HG02943 (cell line): ENCODE results near the gene CCL26.

Experiments used
- ATAC-seq: cut with Tn5 transposase; IDR thresholded peaks from one replicate; pipeline ENCODE4 v1.9.1; 2021; ENCODE audit warnings: mild to moderate bottlenecking, low read depth, moderate library complexity; ENCODE audit not compliant: unreplicated experiment

Gene CCL26, protein sequence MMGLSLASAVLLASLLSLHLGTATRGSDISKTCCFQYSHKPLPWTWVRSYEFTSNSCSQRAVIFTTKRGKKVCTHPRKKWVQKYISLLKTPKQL

DNA sequence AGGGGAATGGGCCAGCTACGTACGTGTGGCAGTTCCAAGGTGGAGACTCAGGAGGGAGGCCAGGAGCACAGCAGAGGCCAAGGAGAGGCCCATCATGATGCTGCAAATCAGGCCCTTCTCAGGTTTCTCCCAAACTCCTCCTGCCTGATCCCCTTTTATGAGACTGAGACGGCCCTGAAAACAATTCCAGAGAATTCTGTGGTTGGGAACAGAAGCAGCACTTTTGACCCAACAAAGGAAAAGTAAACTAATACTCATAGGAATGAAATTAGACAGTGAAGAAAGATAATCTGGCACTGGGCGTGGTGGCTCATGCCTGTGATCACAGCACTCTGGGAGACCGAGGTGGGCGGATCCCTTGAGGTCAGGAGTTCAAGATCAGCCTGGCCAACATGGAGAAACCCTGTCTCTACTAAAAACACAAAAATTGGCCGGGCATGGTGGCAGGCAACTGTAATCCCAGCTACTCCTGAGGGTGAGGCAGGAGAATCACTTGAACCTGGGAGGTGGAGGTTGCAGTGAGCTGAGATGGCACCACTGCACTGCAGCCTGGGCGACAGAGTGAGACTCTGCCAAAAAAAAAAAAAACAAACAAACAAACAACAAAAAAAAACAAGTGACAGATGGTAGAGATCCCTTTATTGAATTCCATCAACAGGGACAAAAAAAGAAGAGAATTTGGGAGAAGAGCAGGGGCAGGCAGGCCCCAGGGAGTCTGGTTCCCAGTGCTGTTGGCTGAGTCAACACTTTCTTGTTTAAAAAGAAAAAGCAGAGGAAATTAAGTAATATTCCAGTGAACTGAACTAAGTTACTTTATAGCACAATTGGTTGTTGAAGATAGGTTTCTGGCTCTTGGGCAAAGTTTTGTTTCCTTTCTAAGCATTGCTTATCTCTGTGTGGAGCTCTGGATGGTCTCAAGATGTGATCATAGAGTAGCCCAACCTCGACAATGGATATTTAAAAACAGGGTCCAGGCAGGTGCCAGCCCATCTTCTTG lies at the start of gene CCL26:
Gene CCL26, minus strand, starts transcription at position 131 of the 997 bp plus-strand sequence. Its CDS starts 35 bp downstream, at position 96.
- ATAC-seq, result no peak

DNA sequence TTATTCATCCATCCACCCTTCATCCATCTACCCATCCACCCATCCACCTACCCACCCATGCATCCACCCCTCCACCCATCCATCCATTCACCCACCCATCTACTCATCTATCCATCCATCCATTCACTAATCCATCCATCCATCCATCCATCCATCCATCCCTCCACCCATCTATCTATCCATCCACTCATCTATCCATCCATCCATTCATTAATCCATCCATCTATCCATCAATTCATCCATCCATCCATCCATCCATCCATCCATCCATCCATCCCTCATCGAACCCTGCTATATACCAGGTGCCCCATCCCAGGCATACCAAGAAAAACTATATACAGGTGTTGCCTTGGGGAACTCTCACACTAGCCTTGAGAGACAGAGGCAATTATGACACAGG lies 48.7 kb upstream of the CCL26 start:
- no peak for ATAC-seq

DNA sequence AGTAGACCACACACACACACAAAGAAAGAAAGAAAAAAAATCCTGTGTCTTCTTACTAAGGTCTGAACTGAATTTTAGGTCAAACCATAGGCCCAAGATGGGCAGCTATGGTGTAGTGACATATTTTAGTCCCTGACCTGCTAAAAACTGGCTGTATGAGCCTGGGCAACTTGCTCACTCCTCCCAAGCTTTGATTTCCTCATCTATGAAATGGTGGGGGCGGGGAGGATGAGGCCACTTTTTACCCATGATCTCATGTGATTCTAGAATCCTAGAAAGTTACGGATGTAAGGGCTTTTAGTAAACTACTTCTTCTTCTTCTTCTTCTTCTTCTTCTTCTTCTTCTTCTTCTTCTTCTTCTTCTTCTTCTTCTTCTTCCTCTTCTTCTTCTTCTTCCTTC lies 47.7 kb upstream of the CCL26 start:
- no peak for ATAC-seq

DNA sequence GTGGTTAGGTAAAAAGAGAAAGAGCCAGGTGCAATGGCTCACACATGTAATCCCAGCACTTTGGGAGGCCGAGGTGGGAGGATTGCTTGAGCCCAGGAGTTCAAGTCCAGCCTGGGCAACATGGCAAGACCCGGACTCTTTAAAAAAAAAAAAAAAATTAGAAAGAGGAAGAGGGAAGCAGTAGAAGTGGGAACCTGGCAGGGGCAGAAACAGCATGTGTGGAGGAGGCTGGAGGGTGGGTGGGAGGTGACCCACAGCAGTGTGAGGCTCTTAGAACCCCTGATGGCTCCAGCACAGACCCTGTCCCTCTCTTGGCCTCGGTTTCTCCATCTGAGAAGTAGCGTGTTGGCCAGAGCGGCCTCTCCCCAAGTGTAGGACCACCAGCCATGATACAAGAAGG lies 46.5 kb upstream of the CCL26 start:
- ATAC-seq, result no peak

DNA sequence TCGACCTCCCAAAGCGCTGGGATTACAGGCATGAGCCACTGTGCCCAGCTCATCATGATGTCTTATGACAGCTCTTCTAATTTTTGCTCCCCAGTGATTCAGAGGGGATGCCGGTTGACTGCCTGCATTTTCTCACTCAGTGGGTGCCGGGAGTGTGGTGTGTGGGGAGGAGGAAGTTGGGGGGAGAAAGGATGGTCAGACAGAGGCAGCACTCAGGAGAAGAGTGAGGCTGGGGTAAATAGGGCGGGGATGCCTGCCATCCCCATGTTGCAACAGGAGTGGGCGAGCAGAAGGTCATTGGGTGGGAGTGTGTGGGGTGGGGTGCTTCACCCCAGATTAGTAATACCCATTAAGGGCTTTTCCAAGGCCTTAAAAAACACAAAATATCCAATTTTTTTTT lies 45.1 kb upstream of the CCL26 start:
- no peak for ATAC-seq

DNA sequence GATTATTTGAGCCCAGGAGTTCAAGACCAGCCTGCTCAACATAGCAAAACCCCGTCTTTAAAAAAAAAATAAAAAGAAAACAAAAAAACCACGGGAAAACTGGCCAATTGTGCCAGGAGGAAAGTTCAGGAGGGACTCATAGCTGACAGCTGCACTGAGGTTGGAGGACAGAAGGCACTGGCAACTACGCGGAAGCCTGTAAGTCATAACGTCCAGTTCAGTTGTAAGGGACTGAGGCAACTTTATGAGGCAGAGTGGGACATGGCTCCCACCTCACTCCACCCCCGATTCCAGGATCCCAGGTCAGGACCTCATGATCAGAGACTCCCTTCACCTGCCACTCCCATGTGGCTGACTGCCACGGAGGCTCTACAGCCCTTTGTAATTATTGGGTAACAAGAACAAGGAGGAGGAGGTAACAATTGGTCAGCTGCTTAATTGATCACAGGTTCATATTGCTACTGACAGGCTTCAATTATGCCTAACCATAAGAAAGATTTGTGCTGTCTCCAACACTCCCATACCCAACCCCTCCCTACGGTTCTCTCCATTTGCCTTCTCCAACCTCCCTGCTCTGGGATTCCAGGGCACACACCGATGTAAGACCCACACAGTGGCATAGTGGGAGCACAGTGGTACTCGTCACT lies 43.5 kb upstream of the CCL26 start:
- ATAC-seq, result no peak

DNA sequence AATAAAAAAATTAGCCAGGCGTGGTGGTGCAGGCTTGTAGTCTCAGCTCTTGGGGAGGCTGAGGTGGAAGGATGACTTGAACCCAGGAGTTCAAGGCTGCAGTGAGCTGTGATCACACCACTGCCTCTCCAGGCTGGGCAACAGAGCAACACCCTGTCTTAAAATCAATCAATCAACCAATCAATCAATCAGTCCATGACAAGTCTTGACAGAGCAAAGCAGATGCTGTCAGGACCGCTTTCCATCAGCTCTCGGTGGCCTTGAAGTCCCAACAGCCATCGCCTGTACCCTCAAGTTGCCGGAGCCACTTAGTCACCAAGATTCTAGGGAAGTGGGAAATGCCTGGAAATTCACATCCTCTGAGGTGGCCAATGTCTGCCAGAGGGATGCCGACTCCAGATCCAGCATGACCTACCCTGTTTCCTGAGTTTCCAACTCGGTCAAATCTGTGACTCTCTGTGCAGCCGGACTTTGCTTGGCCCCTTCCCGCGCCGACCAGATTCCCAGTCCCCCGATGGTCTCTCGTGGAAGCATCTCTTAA lies 42.5 kb upstream of the CCL26 start:
- ATAC-seq, result no peak

DNA sequence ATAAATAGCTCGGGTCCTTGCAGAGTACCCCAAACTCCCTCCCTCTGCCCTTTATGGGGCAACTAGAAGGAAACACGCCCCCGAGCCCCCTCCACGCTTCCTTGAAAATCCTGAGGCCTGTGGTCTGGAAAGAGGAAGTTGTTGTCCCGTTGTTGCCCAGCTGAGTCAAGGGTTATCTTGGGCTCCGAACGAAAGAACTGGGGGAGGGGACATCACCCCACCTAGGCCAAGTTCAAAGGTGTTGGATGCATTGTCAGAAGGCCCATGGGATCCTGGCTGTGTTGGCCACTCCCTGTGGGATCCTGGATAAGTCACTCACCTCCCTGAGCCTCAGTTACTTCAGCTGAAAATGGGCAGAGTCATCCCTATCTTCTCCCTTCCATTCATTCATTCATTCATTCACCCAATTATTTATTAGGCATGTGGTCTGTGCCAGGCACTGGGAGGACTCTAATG lies 41.8 kb upstream of the CCL26 start, which contains the start of gene CCL24:
Gene CCL24, minus strand, starts transcription at position 26 of the 456 bp plus-strand sequence. CDS start 91 bp downstream, outside the sequence.
- no peak for ATAC-seq

DNA sequence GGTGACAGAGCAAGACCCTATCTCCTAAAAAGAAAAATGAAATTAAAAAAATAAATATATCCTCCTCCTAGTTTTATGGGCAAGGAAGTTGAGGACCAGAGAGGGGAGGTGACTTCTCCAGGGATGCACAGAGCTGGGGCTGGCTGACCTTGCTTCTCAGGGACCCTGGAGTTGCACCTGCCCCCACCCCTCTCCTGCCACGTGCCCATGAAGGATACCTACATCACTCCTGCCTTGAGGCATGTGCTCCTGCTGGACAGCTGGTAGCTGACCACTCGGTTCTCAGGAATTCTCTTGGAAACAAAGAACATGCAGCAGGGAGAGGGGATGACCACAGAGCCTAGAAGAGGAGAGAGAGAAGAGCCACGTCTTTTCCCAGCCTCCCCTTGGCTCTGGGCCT lies 41.1 kb upstream of the CCL26 start:
- ATAC-seq, result no peak

DNA sequence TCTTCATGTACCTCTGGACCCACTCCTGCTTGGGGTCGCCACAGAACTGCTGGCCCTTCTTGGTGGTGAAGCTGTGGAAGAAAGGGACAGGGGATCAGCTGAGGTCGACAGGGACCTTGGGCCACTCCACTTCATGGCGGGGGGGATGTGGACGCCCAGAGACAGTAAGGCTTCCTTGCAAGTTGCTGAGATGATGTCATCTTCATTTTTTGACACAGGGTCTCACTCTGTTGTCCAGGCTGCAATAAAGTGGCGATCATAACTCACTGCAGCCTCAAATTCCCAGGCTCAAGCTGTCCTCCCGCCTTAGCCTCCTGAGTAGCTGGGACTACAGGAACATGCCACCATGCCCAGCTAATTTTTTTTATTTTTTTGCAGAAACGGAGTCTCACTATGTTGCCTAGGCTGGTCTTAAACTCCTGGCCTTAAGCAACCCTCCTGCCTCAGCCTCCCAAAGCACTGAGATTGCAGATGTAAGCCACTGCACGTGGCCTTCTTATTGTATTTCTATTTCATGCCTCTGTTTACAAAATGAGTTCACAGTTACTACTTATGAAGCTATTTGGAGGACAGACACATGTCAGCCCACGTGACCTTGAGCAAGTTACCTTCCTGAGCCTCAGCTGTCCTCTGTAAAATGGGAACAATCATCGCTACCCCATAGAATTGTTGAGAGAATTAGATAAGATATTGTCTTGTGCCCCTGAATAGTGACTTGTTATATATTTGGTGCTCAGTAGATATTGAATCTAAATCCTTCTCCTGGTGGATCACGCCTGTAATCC lies 40.1 kb upstream of the CCL26 start:
- ATAC-seq, result no peak

DNA sequence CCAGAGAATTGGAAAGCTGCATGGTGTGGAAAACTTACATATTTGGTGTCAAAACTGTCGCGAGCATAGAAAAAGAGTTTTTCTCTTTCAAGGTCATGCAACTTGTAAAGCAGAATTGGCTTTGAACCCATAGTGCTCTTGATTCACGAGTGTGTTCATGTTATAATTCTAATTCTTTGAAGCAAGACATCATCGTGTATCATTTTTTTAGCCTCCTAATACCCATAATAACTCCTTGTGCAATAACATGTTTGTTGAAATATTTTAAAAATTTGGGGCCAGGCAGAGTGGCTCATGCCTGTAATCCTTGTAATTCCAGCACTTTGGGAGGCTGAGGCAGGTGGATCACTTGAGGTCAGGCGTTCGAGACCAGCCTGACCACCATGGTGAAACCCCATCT lies 37.4 kb upstream of the CCL26 start:
- ATAC-seq, result no peak

DNA sequence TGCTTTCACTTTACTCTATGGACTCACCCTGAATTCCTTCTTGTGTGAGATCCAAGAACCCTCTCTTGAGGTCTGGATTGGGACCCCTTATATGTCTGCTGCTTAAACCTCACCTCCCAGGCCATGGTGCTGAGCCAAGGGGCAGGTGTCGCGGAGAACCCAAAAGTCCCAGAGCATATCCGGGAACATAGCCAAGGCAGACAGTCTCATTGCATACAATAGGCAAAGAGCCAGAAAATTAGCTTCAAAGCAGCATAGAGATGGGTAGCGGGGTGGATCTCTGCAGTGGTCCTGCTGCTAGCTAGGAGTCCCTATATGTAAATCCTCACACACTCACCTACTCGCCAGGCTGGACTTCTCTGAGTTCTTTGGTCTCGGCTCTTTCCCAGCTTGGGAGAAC lies 36.1 kb upstream of the CCL26 start:
- ATAC-seq, result no peak

DNA sequence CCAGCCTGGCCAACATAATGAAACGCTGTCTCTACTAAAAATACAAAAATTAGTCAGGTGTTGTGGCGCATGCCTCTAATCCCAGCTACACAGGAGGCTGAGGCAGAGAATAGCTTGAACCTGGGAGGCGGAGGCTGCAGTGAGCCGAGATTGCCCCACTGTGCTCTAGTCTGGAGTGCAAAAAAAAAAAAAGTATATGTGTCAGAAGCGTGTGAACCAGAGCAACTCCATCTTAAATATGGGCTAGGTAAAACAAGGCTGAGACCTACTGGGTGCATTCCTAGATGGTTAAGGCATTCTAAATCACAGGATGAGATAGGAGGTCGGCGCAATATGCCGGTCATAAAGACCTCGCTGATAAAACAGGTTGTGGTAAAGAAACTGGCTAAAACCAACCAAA lies 35.4 kb upstream of the CCL26 start:
- no peak for ATAC-seq

DNA sequence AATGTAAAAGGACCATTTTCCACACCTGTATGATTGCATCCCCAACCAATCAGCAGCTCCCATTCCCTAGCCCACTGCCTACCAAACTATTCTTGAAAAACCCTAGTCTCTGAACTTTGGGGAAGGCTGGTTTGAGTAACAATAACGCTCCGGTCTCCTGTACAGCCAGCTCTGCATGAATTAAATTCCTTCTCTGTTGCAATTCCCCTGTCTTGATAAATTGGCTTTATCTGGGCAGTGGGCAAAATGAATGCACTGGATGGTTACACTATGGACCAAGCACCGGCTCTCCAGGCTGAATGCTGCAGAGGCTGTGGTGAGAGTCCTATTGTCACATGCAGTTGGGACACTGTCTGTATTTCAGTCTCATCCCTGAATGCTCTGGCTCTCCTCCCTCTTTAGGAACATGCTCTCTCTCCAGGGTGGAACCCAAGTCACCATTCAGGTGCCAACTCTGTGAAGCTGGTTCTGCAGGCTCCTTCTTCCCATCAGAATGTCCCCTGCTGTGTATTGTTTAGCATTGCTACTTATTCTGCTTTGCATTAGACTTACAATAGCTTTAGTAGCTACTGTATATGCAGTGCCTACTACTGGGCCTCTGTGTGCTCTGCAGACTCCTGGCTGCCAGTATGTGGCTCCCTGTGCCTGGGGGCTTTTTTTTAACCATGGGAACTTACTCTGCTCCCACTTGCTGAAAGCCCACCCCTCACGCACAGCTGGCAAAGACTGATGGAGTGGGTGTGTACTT lies 34.7 kb upstream of the CCL26 start:
- ATAC-seq, result no peak

DNA sequence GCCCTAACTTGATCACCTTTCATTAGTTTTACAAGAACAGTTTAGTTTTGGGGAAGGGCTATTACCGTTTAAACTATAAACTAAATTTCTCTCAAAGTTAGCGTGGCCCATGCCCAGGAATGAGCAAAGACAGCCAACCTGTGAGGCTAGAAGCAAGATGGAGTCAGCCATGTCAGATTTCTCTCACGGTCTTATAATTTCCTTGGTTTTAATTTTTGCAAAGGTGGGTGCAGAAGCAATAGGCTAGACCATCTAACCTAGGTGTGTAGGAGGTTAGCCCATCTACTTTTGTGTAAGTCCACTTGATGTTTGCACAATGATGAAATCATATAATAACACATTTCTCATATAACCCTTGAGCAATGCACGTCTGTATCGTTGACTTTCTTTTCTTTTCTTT lies 32.7 kb upstream of the CCL26 start:
- no peak for ATAC-seq

DNA sequence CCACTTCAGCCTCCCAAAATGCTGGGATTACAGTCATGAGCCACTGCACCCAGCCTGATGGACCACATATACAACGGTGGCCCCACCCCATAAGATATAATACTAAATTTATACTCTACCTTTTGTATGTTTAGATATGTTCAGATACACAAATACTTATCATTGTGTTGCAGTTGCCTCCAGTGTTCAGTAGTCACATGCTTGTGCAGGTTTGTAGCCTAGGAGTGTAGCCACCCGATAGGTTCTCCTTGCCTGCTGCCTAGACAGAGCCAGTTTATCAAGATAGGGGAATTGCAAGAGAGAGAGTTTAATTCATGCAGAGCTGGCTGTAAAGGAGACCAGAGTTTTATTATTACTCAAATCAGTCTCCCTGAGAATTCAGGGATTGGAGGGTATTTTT lies 32.0 kb upstream of the CCL26 start:
- no peak for ATAC-seq

DNA sequence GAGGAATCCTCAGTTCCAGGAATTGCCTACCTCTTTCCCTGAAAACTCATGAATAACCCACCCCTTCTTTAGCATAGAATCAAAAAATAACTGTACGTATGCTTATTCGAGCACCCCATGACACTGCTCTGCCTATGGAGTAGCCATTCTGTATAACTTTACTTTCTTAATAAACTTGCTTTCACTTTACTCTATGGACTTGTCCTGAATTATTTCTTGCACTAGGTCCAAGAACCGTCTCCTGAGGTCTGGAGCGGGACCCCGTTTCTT lies 30.5 kb upstream of the CCL26 start:
- ATAC-seq, result no peak

DNA sequence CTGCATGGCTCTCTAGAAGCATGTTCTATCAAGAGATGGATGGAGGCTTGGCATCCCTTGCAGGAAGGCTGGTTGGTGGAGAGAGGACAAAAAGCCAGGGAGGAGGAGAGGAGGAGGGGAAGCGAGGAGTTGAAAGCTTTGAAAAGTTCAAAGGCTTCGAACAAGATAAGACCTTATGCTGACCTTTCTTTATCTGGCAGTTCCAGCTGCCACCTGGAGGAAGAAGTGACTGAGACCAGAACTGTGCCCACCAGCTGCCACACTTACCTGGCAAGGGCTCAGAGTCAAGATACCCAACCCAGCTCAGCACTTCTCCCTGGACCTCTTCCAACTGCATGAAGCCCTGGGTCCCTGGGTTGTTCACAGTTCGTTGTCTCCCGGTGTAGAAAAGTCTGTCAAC lies 26.8 kb upstream of the CCL26 start:
- ATAC-seq, result no peak

DNA sequence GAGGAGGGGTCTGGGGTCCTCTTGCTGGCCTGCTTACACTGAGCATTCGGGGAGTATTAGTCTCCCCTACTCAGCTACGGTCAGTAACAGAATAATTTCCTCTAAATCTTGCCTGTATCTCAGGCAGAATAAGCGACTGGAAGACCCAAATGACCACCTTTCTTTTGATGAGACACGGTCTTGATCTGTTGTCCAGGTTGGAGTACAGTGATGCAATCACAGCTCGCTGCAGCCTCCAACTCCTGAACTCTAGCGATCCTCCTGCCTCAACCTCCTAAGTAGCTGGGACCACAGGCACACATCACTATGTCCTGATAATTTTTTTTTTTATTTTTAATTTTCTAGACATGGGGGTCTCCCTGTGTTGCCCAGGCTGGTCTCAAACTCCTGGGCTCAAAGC lies 24.4 kb upstream of the CCL26 start:
- ATAC-seq, result no peak

DNA sequence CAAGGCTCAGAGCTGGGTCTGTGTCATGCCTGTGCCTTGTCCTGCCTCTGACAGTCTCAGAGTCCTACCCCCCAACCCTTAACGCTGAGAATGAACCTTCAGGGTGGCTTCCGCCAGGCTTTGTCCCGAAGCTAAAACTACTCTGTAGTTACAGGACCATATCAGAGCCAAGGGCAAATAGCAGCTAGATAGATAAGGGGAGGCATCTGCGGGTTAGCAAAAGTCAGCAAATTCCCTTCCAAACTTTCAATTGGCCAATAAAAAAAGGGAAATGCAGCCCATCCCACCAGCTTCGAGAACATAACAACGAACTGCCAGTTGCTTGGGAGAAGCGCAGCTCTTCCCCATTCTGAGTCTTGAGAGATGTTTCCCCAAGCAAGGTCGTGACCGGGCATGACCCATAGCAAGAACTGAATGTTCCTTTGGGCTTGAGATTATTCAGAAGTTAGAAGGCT lies 23.8 kb upstream of the CCL26 start:
- ATAC-seq, result no peak
